Esophagus squamous epithelium (tissue), 4 donors: ENCODE measurements around the gene AUTS2.

ENCODE experiments used
- CTCF ChIP-seq, 6 experiments: fragments of 450-650 bp in 4 of 6; fragments of 200-600 bp in 2 of 6; sonication (generic) in 2 of 6; IDR thresholded peaks; one replicate each; pipeline ENCODE4 v1.5.1; 2016 to 2019; ENCODE audit warnings: antibody characterized with exemption in 6 of 6, mild to moderate bottlenecking in 4 of 6, moderate library complexity in 4 of 6
- POLR2A ChIP-seq, 4 donors: fragments of 450-650 bp; IDR thresholded peaks; one replicate each; pipeline ENCODE4 v1.6.1; 2017; ENCODE audit warnings: antibody characterized with exemption in 4 of 4, mild to moderate bottlenecking in 4 of 4, moderate library complexity in 3 of 4

- TF ChIP-seq POLR2A (IDR thresholded peaks at IDR 0.05) (no peak), CTCF (IDR thresholded peaks at IDR 0.05) (no peak)
Observed at GRCh38 chr7:70785427-70785826, 1187.2 kb downstream of the AUTS2 start.
